BLaER1 (cell line): Measurements from ENCODE around the gene IQCE.
"Not testable (repeated sequence)": the region's sequence is repeated elsewhere in the genome, so short reads cannot be mapped to it uniquely, and the experiment has no call there.

Source experiments
- H3K27ac ChIP-seq: shearing (Covaris generic); formaldehyde crosslinking; 2 replicates; pipeline ENCODE4 v1.8.1; 2022
- H3K27me3 ChIP-seq: shearing (Covaris generic); formaldehyde crosslinking; 2 replicates; pipeline ENCODE4 v1.8.1; 2022
- H3K36me3 ChIP-seq: shearing (Covaris generic); formaldehyde crosslinking; 2 replicates; pipeline ENCODE4 v1.8.1; 2022
- H3K4me1 ChIP-seq: shearing (Covaris generic); formaldehyde crosslinking; 2 replicates; pipeline ENCODE4 v1.8.1; 2022
- H3K4me2 ChIP-seq: shearing (Covaris generic); formaldehyde crosslinking; 2 replicates; pipeline ENCODE4 v1.8.1; 2022
- H3K4me3 ChIP-seq: shearing (Covaris generic); formaldehyde crosslinking; 2 replicates; pipeline ENCODE4 v1.8.1; 2022
- H3K9ac ChIP-seq: shearing (Covaris generic); formaldehyde crosslinking; 2 replicates; pipeline ENCODE4 v1.8.1; 2022
- H3K9me3 ChIP-seq: shearing (Covaris generic); formaldehyde crosslinking; 2 replicates; pipeline ENCODE4 v1.8.1; 2022
- H4K20me1 ChIP-seq: shearing (Covaris generic); formaldehyde crosslinking; 2 replicates; pipeline ENCODE4 v1.8.1; 2022
- Cebpa-rat ChIP-seq: shearing (Covaris generic); IDR thresholded peaks from 2 replicates; pipeline ENCODE4 v1.8.1; 2022

IQCE gene

DNA sequence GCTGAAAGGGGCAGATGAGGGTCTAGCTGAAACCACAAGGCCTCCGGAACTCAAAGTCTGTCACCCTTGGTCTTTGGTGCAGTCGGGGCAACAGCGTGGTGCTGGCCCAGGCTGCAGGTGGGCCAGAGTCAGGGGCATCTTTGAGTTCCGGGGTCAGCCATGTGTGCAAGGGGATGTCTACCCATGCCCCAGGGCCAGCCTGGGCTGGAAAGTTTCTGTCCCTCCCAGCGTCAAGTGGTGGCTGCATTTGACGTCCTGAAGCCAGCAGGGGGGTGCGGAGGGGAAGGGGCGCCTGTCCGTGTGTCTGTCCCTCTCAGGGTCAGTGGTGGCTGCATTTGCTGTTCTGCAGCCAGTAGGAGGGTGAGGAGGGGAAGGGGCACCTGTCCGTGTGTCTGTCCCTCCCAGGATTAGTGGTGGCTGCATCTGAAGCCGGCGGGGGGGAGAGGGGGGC lies 4.1 kb upstream of the IQCE start:
- TF ChIP-seq Cebpa-rat: no peak
- Histone ChIP-seq H3K36me3 (peaks cover 38% of the 10 kb centered on the region), H3K27ac (peak overlapping the region; percentile 100), H3K4me1 (peaks cover 73% of the 10 kb centered on the region), H4K20me1 (peaks cover 21% of the 10 kb centered on the region), H3K27me3 (no peaks in the 10 kb centered on the region), H3K4me3 (peak overlapping the region; percentile 74), H3K4me2 (peak overlapping the region; percentile 100), H3K9ac (peak overlapping the region; percentile 100), H3K9me3 (no peaks in the 10 kb centered on the region)

GRCh38 chr7:2555121-2556052 lies 3.4 kb upstream of the IQCE start, which contains the start of gene BRAT1:
Gene BRAT1 (minus strand): TSS chr7:2555524. CDS start chr7:2554431, 1,093 bp downstream.
- peak within 1 kb of the TSS; percentile 74 for H3K4me3 ChIP-seq
- H3K27ac ChIP-seq: peak within 1 kb of the TSS; percentile 100

GRCh38 chr7:2559283-2559950 lies 638 bp downstream of the IQCE start:
- H3K4me3 ChIP-seq: peak overlapping the region; percentile 79
- H3K4me2 ChIP-seq: peak overlapping the region; percentile 100
- H3K4me1 ChIP-seq: peaks cover 48% of the 10 kb centered on the region
- H3K27ac ChIP-seq: peak overlapping the region; percentile 46; the same call in 1 of the 2 replicates
- peak overlapping the region; percentile 70 for H3K9ac ChIP-seq
- H3K27me3 ChIP-seq: no peaks in the 10 kb centered on the region
- no peak for TF ChIP-seq Cebpa-rat
- H3K9me3 ChIP-seq: no peaks in the 10 kb centered on the region
- H4K20me1 ChIP-seq: peaks cover 3% of the 10 kb centered on the region; the same call in 1 of the 2 replicates
- H3K36me3 ChIP-seq: no peaks in the 10 kb centered on the region

More at GRCh38 chr7:2555121-2556052, 3.4 kb upstream of the IQCE start, which contains the start of gene BRAT1:
- Histone ChIP-seq H3K9ac (peak within 1 kb of the TSS; percentile 100), H3K27me3 (no peaks in the 10 kb centered on the region), H3K4me2 (peak within 1 kb of the TSS; percentile 100), H3K36me3 (peaks cover 31% of the 10 kb centered on the region), H3K4me1 (peaks cover 80% of the 10 kb centered on the region), H3K9me3 (no peaks in the 10 kb centered on the region), H4K20me1 (peaks cover 16% of the 10 kb centered on the region; the same call in 1 of the 2 replicates)
- TF ChIP-seq Cebpa-rat: no peak

- H4K20me1 ChIP-seq, H3K27ac ChIP-seq, H3K9ac ChIP-seq, H3K9me3 ChIP-seq, H3K36me3 ChIP-seq, H3K4me3 ChIP-seq, H3K4me2 ChIP-seq, H3K27me3 ChIP-seq: not testable (repeated sequence)
- H3K4me1 ChIP-seq: peaks cover 44% of the 10 kb centered on the region
Observed at GRCh38 chr7:2563955-2564354, 5.2 kb downstream of the IQCE start.

GRCh38 chr7:2564970-2565540 lies 6.3 kb downstream of the IQCE start:
- Histone ChIP-seq H3K27ac (no peak overlapping the region), H3K4me2 (no peak overlapping the region)

GRCh38 chr7:2566348-2566889 lies 7.6 kb downstream of the IQCE start:
- no peak for TF ChIP-seq Cebpa-rat
- Histone ChIP-seq H3K4me3 (no peak overlapping the region), H3K36me3 (no peaks in the 10 kb centered on the region), H3K27me3 (0 out of 2 replicates have a peak, but pooled peaks cover 11% of the 10 kb centered on the region), H4K20me1 (no peaks in the 10 kb centered on the region), H3K9ac (no peak overlapping the region), H3K4me2 (peak overlapping the region; percentile 74), H3K9me3 (no peaks in the 10 kb centered on the region), H3K4me1 (peaks cover 41% of the 10 kb centered on the region), H3K27ac (no peak overlapping the region)

More at GRCh38 chr7:2564970-2565540, 6.3 kb downstream of the IQCE start:
- no peaks in the 10 kb centered on the region for H3K36me3 ChIP-seq
- H3K4me1 ChIP-seq: peaks cover 41% of the 10 kb centered on the region
- H3K27me3 ChIP-seq: 0 out of 2 replicates have a peak, but pooled peaks cover 2% of the 10 kb centered on the region
- H3K9ac ChIP-seq: no peak overlapping the region
- H4K20me1 ChIP-seq: no peaks in the 10 kb centered on the region
- no peaks in the 10 kb centered on the region for H3K9me3 ChIP-seq
- TF ChIP-seq Cebpa-rat: no peak
- no peak overlapping the region for H3K4me3 ChIP-seq

GRCh38 chr7:2566890-2567678 lies 8.3 kb downstream of the IQCE start:
- H4K20me1 ChIP-seq: no peaks in the 10 kb centered on the region
- no peaks in the 10 kb centered on the region for H3K36me3 ChIP-seq
- H3K9ac ChIP-seq: no peak overlapping the region
- no peaks in the 10 kb centered on the region for H3K9me3 ChIP-seq
- H3K4me3 ChIP-seq: no peak overlapping the region
- H3K27me3 ChIP-seq: 0 out of 2 replicates have a peak, but pooled peaks cover 11% of the 10 kb centered on the region
- H3K27ac ChIP-seq: no peak overlapping the region
- H3K4me1 ChIP-seq: peaks cover 48% of the 10 kb centered on the region
- no peak for TF ChIP-seq Cebpa-rat
- peak overlapping the region; percentile 74 for H3K4me2 ChIP-seq

DNA sequence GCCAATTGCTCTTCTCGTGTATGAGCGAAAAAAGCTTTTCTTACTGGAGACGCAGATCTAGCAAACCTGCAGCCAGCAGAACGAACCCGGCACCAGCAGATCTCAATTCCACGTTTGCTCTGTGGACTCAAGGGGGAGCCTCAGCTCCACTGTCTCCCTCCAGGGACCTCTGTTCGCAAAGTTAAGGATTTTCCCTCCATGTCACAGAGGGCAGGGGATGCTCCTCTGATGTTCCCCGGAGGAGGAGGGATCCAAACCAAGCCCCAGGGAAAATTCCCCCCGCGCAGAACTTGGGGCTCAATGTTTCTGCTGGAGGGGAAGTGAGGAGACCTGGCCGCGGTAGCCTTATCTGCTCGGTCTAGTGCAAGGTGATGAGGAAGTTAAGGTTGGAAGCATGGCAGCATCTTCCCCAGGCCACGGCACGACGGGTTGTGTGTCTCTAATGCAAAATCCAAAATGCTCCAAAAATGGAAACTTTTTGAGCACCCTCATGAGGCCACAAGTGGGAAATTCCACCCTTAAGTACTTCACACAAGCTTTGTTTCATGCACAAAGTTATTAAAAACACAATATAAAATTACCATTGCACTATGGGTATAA lies 9.0 kb downstream of the IQCE start:
- Histone ChIP-seq H3K4me3 (no peak overlapping the region), H3K27ac (no peak overlapping the region), H3K4me2 (peak overlapping the region; percentile 74), H3K4me1 (peaks cover 54% of the 10 kb centered on the region), H3K9me3 (no peaks in the 10 kb centered on the region), H3K27me3 (0 out of 2 replicates have a peak, but pooled peaks cover 11% of the 10 kb centered on the region), H3K36me3 (no peaks in the 10 kb centered on the region), H4K20me1 (no peaks in the 10 kb centered on the region), H3K9ac (no peak overlapping the region)
- TF ChIP-seq Cebpa-rat: no peak
